IMR-90 (cell line): ENCODE data around the gene LIPG. TPM values are rescaled to one million over a fixed set of nuclear protein-coding genes. Genes with fewer than 3 reads are reported as not detected.

Source experiments
- ATAC-seq: fragments of 200-7000 bp; cut with Tn5 transposase; 2 replicates; pipeline ENCODE4 v1.9.1; 2020; ENCODE audit warnings: low read depth, mild to moderate bottlenecking, moderate library complexity
- BruUV-seq: library from RNA; stranded (reverse); fragments of 400-500 nt; replicated peaks from 2 replicates; lab custom pipeline; 2021; lab: Mats Ljungman, UMichigan
- CTCF ChIA-PET: fragments of 300-600 bp; formaldehyde crosslinking; extraction: SDS; loops from one replicate; lab custom pipeline; 2021; ENCODE audit warnings: antibody characterized with exemption; lab: Yijun Ruan, JAX
- POLR2A ChIA-PET: fragments of 300-600 bp; sonication (Branson Sonifier 250); formaldehyde crosslinking; loops from one replicate; lab custom pipeline; 2022; ENCODE audit warnings: antibody characterized with exemption; ENCODE audit not compliant: unreplicated experiment; lab: Charles Lee
- DNase-seq: peaks from one replicate; pipeline ENCODE4 v3.0.0; 2013
- H2AFZ ChIP-seq: replicated peaks from 2 replicates; pipeline ENCODE3; 2013; ENCODE audit warnings: low read length, mild to moderate bottlenecking; ENCODE audit not compliant: poor library complexity
- H2AK5ac ChIP-seq: 2 replicates; pipeline ENCODE4 v1.6.1; 2013; ENCODE audit warnings: low read depth, low read length, inconsistent platforms
- H2AK9ac ChIP-seq: replicated peaks from 2 replicates; pipeline ENCODE3; 2013; ENCODE audit warnings: mild to moderate bottlenecking, low read depth, low read length, moderate library complexity; ENCODE audit not compliant: poor library complexity
- H2BK120ac ChIP-seq: 2 replicates; pipeline ENCODE4 v1.6.1; 2013; ENCODE audit warnings: low read depth, low read length, inconsistent platforms
- H2BK15ac ChIP-seq: 3 replicates; pipeline ENCODE4 v1.6.1; 2013; ENCODE audit warnings: low read depth, low read length, inconsistent platforms
- H2BK20ac ChIP-seq: 2 replicates; pipeline ENCODE4 v1.6.1; 2013; ENCODE audit warnings: low read depth, mild to moderate bottlenecking, inconsistent platforms, low read length, moderate library complexity
- H2BK5ac ChIP-seq: 2 replicates; pipeline ENCODE4 v1.6.1; 2013; ENCODE audit warnings: mild to moderate bottlenecking, low read depth, low read length, inconsistent platforms; ENCODE audit not compliant: poor library complexity, severe bottlenecking
- H3K14ac ChIP-seq: replicated peaks from 2 replicates; pipeline ENCODE4 v1.6.1; 2013; ENCODE audit warnings: low read depth, low read length, inconsistent platforms
- H3K18ac ChIP-seq: 2 replicates; pipeline ENCODE4 v1.6.1; 2013; ENCODE audit warnings: low read depth, low read length, control low read depth
- H3K23ac ChIP-seq: 2 replicates; pipeline ENCODE4 v1.6.1; 2013; ENCODE audit warnings: low read depth, low read length, inconsistent platforms
- H3K27ac ChIP-seq: 2 replicates; pipeline ENCODE4 v1.5.1; 2013; ENCODE audit warnings: mild to moderate bottlenecking, control low read depth, low read length; ENCODE audit not compliant: insufficient read depth
- H3K27me3 ChIP-seq: 2 replicates; pipeline ENCODE4 v1.6.1; 2013; ENCODE audit warnings: low read length; ENCODE audit not compliant: control insufficient read depth, insufficient read depth
- H3K36me3 ChIP-seq: 2 replicates; pipeline ENCODE4 v1.6.1; 2013; ENCODE audit warnings: low read length, mixed read lengths; ENCODE audit not compliant: control insufficient read depth, insufficient read depth
- H3K4ac ChIP-seq: 2 replicates; pipeline ENCODE4 v1.6.1; 2013; ENCODE audit warnings: low read depth, low read length, inconsistent platforms
- H3K4me1 ChIP-seq: 2 replicates; pipeline ENCODE4 v1.6.1; 2013; ENCODE audit warnings: low read length, mixed read lengths; ENCODE audit not compliant: control insufficient read depth, insufficient read depth
- H3K4me2 ChIP-seq: 2 replicates; pipeline ENCODE4 v1.6.1; 2013; ENCODE audit warnings: low read depth, mild to moderate bottlenecking, control low read depth, low read length, moderate library complexity
- H3K4me3 ChIP-seq: 2 replicates; pipeline ENCODE4 v1.5.1; 2013; ENCODE audit warnings: low read depth, mild to moderate bottlenecking, control low read depth, low read length, moderate library complexity; ENCODE audit not compliant: insufficient read depth
- H3K56ac ChIP-seq: 2 replicates; pipeline ENCODE4 v1.6.1; 2013; ENCODE audit warnings: low read length, inconsistent platforms; ENCODE audit not compliant: insufficient read depth; ENCODE audit errors: extremely low read depth
- H3K79me1 ChIP-seq, 2 experiments: 2 replicates each; pipeline ENCODE4 v1.6.1; 2013; ENCODE audit warnings: low read length in 2 of 2, inconsistent platforms in 1 of 2, low read depth in 1 of 2
- H3K9ac ChIP-seq: 2 replicates; pipeline ENCODE4 v1.6.1; 2013; ENCODE audit warnings: low read depth, low read length, control low read depth
- H3K9me1 ChIP-seq: 2 replicates; pipeline ENCODE4 v1.6.1; 2013; ENCODE audit warnings: low read length, inconsistent platforms; ENCODE audit not compliant: insufficient read depth
- H3K9me3 ChIP-seq: 2 replicates; pipeline ENCODE4 v1.6.1; 2013; ENCODE audit warnings: low read length; ENCODE audit not compliant: control insufficient read depth, insufficient read depth
- H4K20me1 ChIP-seq: 2 replicates; pipeline ENCODE4 v1.6.1; 2013; ENCODE audit warnings: low read length, inconsistent platforms; ENCODE audit not compliant: insufficient read depth
- H4K5ac ChIP-seq: 2 replicates; pipeline ENCODE4 v1.6.1; 2013; ENCODE audit warnings: mild to moderate bottlenecking, low read depth, low read length, control low read depth
- H4K8ac ChIP-seq, 2 experiments: 2 replicates each; pipeline ENCODE4 v1.6.1; 2013; ENCODE audit warnings: low read depth in 2 of 2, low read length in 2 of 2, control low read depth in 1 of 2, inconsistent platforms in 1 of 2
- H4K91ac ChIP-seq: 2 replicates; pipeline ENCODE4 v1.6.1; 2013; ENCODE audit warnings: low read depth, low read length, inconsistent platforms; ENCODE audit not compliant: insufficient read depth
- ELK1 ChIP-seq: fragments of 150-350 bp; IDR thresholded peaks from 2 replicates; pipeline ENCODE4 v1.6.1; 2016; ENCODE audit warnings: low read depth, mild to moderate bottlenecking, low read length, moderate library complexity, borderline replicate concordance
- MAFK ChIP-seq: IDR thresholded peaks from 2 replicates; pipeline ENCODE4 v1.6.1; 2012; ENCODE audit warnings: low read depth, low read length, improper control_type of control experiment
- MAZ ChIP-seq: IDR thresholded peaks from 2 replicates; pipeline ENCODE4 v1.6.1; 2012; ENCODE audit warnings: low read depth, mild to moderate bottlenecking, low read length, improper control_type of control experiment, moderate library complexity, borderline replicate concordance
- WGBS, 2 experiments: methylation state at CpG; one replicate each; pipeline versions ENCODE4 v1.1.5 to v1.1.7; 2013; ENCODE audit warnings: missing lambda C conversion rate in 2 of 2; ENCODE audit not compliant: insufficient read length in 1 of 2; ENCODE audit errors: extremely low coverage in 2 of 2; 5-methylcytosine and 5-hydroxymethylcytosine counted together
- dilution Hi-C: fragments of 300-500 bp; cut with HindIII; formaldehyde crosslinking; loops from one replicate; pipeline ENCODE4 v1.14.3; 2018; ENCODE audit warnings: low sequenced_read_pairs; ENCODE audit not compliant: unreplicated experiment
- in situ Hi-C: fragments of 300-500 bp; cut with MboI; formaldehyde crosslinking; loops from 3 replicates; pipeline ENCODE4 v1.14.3; 2019; ENCODE audit warnings: low sequenced_read_pairs, inconsistent platforms, mixed read lengths
- intact Hi-C: fragments of 100-400 bp; cut with micrococcal nuclease; formaldehyde crosslinking; loops from 2 replicates; pipeline ENCODE4 v1.10.0; 2022
- polyA plus RNA-seq, 3 experiments: library from polyadenylated mRNA; depleted of rRNA; stranded (reverse); fragments of >200 nt; gene quantifications; 2 replicates each; pipeline ENCODE4 v1.2.3, GENCODE V29; 2012; ENCODE audit warnings: low replicate concordance in 1 of 3
- total RNA-seq: library from RNA; depleted of rRNA; stranded (reverse); fragments of >200 nt; gene quantifications from 2 replicates; pipeline ENCODE4 v1.2.3, GENCODE V29; 2012

LIPG gene
- total and polyA plus RNA-seq, 2 of the 4 experiments (the other 2 are of a cell fraction), result under 0.01 to 0.14 TPM

GRCh38 chr18:49546278-49546677, 15.6 kb upstream of the LIPG start:
- Histone ChIP-seq H2AK5ac (no peak overlapping the region), H3K36me3 (no peaks in the 10 kb centered on the region), H3K79me1 (no peaks in the 10 kb centered on the region), H2BK20ac (no peak overlapping the region), H2BK120ac (no peak overlapping the region), H3K56ac (no peak overlapping the region), H2BK15ac (no peak overlapping the region), H4K5ac (no peak overlapping the region), H3K4me1 (no peaks in the 10 kb centered on the region), H3K18ac (no peak overlapping the region), H3K9me1 (no peaks in the 10 kb centered on the region), H3K14ac (no peak overlapping the region), H3K4ac (no peak overlapping the region), H4K20me1 (no peaks in the 10 kb centered on the region), H4K91ac (no peak overlapping the region), H3K4me2 (no peak overlapping the region), H3K27me3 (peaks cover 2% of the 10 kb centered on the region), H3K27ac (no peak overlapping the region), H3K23ac (no peak overlapping the region), H4K8ac (no peak overlapping the region), H3K9ac (no peak overlapping the region), H2BK5ac (no peak overlapping the region), H3K4me3 (no peak overlapping the region), H2AFZ (no peak overlapping the region), H2AK9ac (no peak overlapping the region), H3K9me3 (no peaks in the 10 kb centered on the region)
- CTCF ChIA-PET, result interaction anchor here (1.2 kb wide), 1 partner anchor 36 kb away, joined by 3 read pairs; no protein-coding TSS in a partner anchor
- DNase-seq, result no peak
- ATAC-seq, result no peak
- in situ Hi-C loops, result no loop called here
- TF ChIP-seq MAZ (no peak), MAFK (no peak), ELK1 (no peak)
- no CpG with 5 or more reads among the region's 1 CpG for WGBS, 2 experiments
- POLR2A ChIA-PET, result no interaction called here
- intact Hi-C loops, result no loop called here
- no TSS peak for BruUV-seq
- dilution Hi-C loops, result no loop called here
